MM.1S (cell line): ENCODE results near the gene TRDN.

Experiments
- CTCF ChIP-seq: fragments of 300-600 bp; sonication (generic); IDR thresholded peaks from 2 replicates; pipeline ENCODE4 v1.5.1; 2016; ENCODE audit warnings: antibody characterized with exemption, low read length, mixed read lengths
- EZH2 ChIP-seq: fragments of 300-600 bp; sonication (generic); optimal IDR thresholded peaks from 2 replicates; pipeline ENCODE3; 2017; ENCODE audit warnings: low read depth, mild to moderate bottlenecking, antibody characterized with exemption, low read length, mixed read lengths
- EZH2phosphoT487 ChIP-seq: fragments of 300-600 bp; sonication (generic); IDR thresholded peaks from 2 replicates; pipeline ENCODE4 v1.6.1; 2018; ENCODE audit warnings: antibody characterized with exemption, low read length

- TF ChIP-seq EZH2phosphoT487 (no peak), EZH2 (no peak), CTCF (no peak)
These were observed 284.0 kb downstream of the TRDN start for GRCh38 chr6:123352705-123353104.
